ENCODE data around the gene RIPOR3.

RIPOR3 gene

DNA sequence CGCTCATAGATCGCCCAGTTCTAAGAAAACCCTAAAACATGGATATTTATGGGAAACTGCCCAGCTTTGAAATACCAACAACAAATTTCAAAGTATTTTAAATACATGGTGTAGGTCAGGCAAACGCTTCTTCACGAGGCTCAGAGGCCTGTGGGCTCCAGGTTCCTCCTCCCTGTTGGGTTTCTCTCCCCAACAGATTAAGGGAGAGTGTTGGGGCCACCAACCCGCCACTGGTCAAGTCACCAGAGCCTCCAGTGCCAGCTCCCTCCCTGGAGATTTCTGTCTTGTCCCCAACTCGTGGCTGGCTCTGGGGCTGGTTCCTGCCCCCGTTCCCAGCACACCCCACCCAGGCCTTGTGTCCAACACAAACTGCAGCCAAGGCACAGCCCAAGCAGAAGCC lies 93.3 kb downstream of the RIPOR3 start:
- no peak overlapping the region for H3K27ac ChIP-seq
- no peak overlapping the region for H3K4me3 ChIP-seq

GRCh38 chr20:50597406-50597969 lies 93.9 kb downstream of the RIPOR3 start:
- Histone ChIP-seq H3K4me3 (no peak overlapping the region), H3K27ac (no peak overlapping the region)

DNA sequence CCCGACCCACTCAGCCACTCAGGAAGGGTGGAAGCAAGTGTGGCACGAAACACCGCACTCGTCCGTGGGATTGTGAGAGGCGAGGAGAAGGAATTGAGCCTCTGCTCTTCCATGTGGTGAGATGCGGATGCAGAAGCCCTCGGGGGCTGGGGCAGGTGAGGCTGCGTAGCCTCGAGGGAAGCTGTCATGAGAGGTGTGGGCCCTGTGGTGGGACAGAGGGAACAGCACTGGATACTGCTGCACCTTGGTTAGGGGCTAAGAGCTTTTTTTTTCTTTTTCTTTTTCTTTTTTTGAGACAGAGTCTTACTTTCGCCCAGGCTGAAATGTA lies 94.7 kb downstream of the RIPOR3 start:
- Histone ChIP-seq H3K27ac (no peak overlapping the region), H3K4me3 (no peak overlapping the region)

- no peak overlapping the region for H3K27ac ChIP-seq
- no peak overlapping the region for H3K4me3 ChIP-seq
These were observed 95.2 kb downstream of the RIPOR3 start for GRCh38 chr20:50595988-50596693.

DNA sequence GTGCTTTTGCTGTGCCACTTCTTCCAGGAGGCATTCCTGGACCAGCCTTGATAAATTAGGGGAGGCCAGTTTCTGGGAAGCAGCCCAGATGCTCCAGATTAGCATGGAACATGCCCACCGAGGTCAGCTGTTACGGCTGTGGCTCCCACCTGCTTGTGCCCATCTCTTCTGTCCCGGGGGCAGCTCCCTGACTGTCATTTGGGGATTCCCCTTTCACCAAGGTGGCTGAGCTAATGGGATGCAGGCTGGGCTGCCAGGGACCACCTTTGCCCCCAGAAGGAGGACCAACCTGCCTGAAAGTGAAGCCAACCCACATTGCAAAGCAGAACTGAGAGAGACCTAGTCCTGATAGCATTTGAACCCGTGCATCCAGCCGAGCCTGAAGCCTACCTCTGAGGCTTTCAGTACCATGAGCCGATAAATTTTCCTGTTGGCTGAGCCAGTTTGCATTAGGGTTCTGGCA lies 95.9 kb downstream of the RIPOR3 start:
- Histone ChIP-seq H3K4me3 (no peak overlapping the region), H3K27ac (no peak overlapping the region)

DNA sequence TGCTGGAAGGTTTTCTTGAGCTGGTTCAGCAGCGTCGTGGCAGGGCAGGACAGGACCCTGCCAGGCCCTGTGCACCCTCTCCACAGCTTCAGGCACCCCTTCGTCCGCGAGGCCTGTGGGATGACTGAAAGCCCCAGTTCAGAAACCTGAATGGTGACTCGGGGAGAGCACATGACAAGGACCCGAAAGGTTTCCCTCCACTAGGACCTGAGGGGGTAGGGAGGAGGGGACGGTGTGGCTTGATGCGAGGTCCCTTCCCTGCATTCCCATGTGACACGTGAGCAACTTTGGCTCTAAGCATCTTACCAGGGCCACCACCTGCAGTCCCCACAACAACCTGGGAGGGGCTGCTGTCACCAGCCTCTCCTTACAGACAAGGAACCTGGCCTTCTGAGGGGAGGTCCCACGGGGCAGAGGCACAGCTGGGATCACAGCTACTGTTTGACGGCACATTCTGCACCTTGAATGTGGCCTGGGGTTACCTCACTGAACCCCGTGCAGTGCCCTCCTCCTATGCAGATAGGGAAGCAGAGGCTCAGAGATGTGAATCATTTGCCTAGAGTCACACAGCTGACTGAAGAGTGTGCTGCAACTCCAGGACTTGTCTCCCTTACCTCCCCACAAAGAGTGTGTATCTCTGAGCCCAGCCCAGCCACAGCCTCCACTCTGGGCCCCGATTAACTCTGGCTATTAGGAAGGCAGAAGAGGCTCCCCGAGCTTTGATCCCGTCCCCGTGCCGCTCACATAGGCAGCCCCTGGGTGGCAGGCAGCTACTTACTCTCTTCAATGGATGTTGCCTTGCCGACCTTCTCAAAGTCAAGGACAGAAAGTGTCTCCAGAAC lies 96.5 kb downstream of the RIPOR3 start:
- Histone ChIP-seq H3K4me3 (no peak overlapping the region), H3K27ac (no peak overlapping the region)

- Histone ChIP-seq H3K27ac (no peak overlapping the region), H3K4me3 (no peak overlapping the region)
These were observed 97.1 kb downstream of the RIPOR3 start for GRCh38 chr20:50594231-50594590.

DNA sequence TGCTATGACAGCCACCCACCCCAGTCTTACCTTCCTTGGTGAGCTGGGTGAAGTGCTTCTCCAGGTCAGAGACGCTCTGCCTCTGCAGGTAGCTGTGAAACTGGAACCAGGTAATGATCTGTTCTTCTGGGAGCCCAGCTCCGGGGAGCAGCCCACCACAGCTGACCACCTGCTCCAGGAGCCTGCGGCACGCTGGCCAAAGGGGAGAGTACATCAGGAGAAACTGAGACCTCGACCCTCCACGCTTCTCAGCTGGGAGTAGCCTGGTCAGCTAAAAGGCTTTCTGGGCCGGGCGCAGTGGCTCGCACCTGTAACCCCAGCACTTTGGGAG lies 98.4 kb downstream of the RIPOR3 start:
- Histone ChIP-seq H3K27ac (no peak overlapping the region), H3K4me3 (no peak overlapping the region)

- Histone ChIP-seq H3K27ac (no peak overlapping the region), H3K4me3 (no peak overlapping the region)
These were observed 98.9 kb downstream of the RIPOR3 start for GRCh38 chr20:50592282-50593004.

GRCh38 chr20:50591233-50591852 lies 100.0 kb downstream of the RIPOR3 start:
- Histone ChIP-seq H3K27ac (no peak overlapping the region), H3K4me3 (no peak overlapping the region)

DNA sequence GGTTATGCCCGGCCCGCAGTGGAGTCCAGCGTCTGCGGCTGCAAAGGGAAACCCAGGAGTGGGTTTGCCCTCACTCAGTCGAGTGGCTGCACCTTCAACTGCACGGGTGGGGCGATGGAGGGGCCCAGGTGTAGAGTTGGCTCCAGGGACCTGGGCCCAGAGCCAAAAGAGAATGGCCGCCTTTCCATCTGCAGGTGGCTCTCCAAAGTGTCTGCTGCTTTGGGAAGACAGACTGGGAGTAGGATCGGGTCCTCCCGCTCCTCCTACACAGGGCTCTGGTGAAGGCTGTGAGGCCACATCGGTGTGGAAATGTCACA lies 101.0 kb downstream of the RIPOR3 start:
- no peak overlapping the region for H3K4me3 ChIP-seq
- no peak overlapping the region for H3K27ac ChIP-seq

DNA sequence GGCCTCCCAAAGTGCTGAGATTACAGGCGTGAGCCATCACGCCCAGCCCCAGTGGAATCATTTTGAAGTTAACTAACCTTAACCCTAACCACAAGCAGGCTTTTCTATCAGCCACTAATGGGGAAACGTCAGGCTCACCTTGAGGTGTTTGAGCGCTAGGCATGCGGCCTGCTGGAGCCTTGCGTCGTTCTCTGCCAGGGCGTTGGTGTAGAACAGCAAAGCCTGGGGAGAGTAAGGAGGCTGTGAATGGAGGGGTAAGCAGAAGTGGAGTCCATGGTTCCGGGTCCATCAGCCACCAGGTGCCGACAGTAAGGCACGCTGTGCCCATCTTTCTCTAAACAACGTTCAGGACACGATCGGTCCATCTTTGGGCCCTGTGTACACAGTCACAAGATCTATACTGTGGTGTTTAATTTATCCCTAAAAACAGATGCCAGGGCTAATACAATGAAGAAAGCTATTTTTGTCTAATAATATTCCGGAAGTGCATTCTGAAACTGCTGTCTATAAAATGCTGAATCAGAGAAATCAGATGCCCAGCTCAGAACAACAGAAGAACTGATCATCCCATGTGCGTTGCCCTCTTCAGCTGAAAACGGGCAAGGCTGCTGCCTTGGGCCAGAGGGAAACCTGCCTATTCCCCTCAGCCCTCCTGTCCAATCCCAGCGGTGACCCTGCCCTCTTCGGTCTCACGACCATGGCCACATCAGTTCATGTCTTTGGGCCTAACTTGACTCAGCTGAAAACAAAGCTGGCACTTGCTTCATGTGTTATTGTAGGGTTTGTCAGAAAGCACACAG lies 101.6 kb downstream of the RIPOR3 start:
- Histone ChIP-seq H3K4me3 (no peak overlapping the region), H3K27ac (no peak overlapping the region)

DNA sequence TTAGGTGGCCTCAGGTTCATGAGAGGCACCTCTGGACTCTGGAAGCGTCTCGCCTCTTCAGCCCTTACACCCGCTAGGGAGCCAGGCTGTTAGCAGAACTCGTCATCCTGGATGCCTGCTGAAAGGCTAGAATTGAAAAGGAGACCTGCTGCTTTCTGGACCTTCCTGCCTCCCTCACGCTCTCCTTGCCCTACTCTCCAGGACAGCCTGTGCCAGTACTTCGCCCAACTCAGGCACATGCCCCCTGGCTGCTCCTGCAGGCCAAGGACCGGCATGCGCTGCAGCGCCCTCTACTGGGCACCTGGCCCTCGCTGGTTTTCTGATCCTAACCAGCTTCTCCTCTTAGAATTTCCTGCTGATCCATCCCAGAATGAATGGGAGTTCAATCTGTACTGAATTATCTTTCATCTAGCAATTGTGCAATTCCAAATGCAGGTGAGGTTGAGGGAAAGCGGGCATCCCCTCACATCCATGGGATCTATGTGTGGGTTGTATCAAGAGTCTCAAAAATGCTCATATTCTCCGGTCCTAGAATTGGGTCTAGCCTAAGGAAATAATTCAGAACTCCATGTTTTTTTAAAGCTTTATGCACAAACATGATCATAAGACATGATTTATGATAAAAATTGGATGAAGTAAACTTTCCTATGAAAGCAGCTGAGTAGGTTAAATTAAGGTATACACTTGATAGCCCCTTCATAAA lies 103.2 kb downstream of the RIPOR3 start:
- Histone ChIP-seq H3K4me3 (no peak overlapping the region), H3K27ac (peak overlapping the region in 2 of 21 experiments; percentile 34 to 43)

GRCh38 chr20:50587291-50587961 lies 103.9 kb downstream of the RIPOR3 start:
- Histone ChIP-seq H3K27ac (peak overlapping the region in 2 of 21 experiments; percentile 34 to 43), H3K4me3 (no peak overlapping the region)

DNA sequence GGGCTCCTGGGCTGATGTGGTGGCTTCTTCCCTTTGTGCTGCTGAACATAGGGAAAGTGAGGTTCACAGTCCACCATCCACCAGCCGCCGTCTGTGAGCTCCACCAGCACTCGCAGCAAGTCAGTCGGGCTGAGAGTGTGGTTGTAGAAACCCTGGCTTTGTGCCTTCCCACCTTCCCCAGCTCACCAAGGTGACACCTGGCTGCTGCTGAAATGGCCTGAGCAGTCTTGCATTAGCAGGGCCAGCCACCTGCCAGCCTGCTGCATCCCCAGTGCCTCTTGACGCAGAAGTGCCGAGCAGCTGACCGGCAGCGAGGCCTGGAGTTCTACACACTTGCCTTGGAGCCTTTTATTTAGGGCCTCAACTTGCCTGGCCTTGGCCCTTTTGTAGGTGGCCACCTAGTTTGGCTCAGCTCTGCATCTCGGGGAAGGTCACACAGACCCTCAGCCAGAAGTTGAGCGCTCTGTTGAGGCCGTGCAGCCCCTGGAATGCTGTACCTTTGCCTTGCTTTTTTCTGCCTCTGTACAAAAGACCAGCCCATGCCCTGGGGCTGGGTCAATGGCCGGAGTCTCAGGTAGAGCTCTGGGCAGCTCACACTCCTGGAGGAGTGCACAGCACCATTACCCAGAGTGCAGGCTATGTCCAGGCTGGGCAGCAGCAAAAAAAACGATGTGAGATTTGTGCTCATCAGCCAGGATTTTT lies 104.7 kb downstream of the RIPOR3 start:
- H3K27ac ChIP-seq, result no peak overlapping the region
- H3K4me3 ChIP-seq, result no peak overlapping the region

DNA sequence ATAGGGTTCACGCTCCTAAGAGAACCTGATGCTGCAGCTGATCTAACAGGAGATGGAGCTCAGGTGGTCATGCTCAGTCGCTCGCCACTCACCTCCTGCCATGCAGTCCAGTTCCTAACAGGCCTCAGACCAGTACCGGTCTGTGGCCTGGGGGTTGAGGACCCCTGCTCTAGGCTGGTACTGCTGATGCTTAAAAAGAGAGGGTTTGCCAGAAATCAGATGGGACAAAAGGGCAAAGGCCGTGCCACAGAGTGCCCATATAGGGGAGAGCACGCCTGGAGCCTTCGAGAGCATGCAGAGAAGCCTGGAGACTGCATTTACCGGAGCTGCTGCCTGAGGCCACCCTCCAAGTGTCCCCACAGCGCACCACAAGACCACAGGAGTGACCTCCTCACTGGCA lies 105.7 kb downstream of the RIPOR3 start:
- Histone ChIP-seq H3K4me3 (no peak overlapping the region), H3K27ac (no peak overlapping the region)

DNA sequence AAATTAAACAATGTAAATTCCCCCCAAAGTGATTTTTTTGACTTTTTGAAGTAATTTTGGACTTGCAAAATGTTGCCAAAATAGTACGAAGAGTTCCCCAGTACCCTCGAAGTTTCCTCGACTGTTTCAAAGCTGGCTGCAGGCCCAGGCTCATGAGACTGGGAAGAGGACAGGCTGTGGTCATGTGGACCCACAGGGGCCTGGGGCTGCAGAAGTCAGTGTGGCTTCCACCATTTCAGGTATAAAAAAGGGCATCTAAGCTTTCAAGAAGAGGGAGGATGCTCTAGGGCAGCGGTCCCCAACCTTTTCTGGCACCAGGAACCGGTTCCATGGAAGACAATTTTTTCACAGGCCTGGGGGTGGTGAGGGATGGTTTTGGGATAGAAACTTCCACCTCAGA lies 106.1 kb downstream of the RIPOR3 start:
- no peak overlapping the region for H3K27ac ChIP-seq

GRCh38 chr20:50584687-50585086 lies 106.7 kb downstream of the RIPOR3 start:
- H3K27ac ChIP-seq, result no peak overlapping the region
- no peak overlapping the region for H3K4me3 ChIP-seq

More for the DNA sequence above, 106.1 kb downstream of the RIPOR3 start:
- no peak overlapping the region for H3K4me3 ChIP-seq

Data from skin epidermis (tissue), 12 donors.